HUES64 (cell line): Measurements from ENCODE around the gene ANTXR1.
A peak's percentile ranks its signal among the peaks of the same experiment; 100 is the strongest.

Source experiments
- H3K27ac ChIP-seq: 2 replicates; pipeline ENCODE4 v1.7.0; 2013; ENCODE audit warnings: low read depth, low read length, inconsistent platforms
- H3K27me3 ChIP-seq: 2 replicates; pipeline ENCODE4 v1.6.1; 2013; ENCODE audit warnings: mild to moderate bottlenecking, low read length; ENCODE audit not compliant: insufficient read depth
- H3K36me3 ChIP-seq: 2 replicates; pipeline ENCODE4 v1.6.1; 2013; ENCODE audit warnings: mild to moderate bottlenecking, low read length; ENCODE audit not compliant: insufficient read depth
- H3K4me1 ChIP-seq: 2 replicates; pipeline ENCODE4 v1.6.1; 2013; ENCODE audit warnings: mild to moderate bottlenecking, low read length, moderate library complexity; ENCODE audit not compliant: insufficient read depth
- H3K4me3 ChIP-seq: 2 replicates; pipeline ENCODE4 v1.5.1; 2013; ENCODE audit warnings: mild to moderate bottlenecking, low read length, moderate library complexity
- H3K9ac ChIP-seq: 2 replicates; pipeline ENCODE4 v1.6.1; 2013; ENCODE audit warnings: mild to moderate bottlenecking, low read depth, low read length
- H3K9me3 ChIP-seq: 2 replicates; pipeline ENCODE4 v1.6.1; 2013; ENCODE audit warnings: low read depth, low read length; ENCODE audit not compliant: insufficient read depth
- WGBS: fragments of 150-250, 120-280 bp; methylation state at CpG from one replicate; pipeline ENCODE4 v1.1.7; 2013; ENCODE audit warnings: missing lambda C conversion rate; 5-methylcytosine and 5-hydroxymethylcytosine counted together

ANTXR1 gene

GRCh38 chr2:69204654-69205053 lies 191.7 kb downstream of the ANTXR1 start:
- Histone ChIP-seq H3K27me3 (no peaks in the 10 kb centered on the region), H3K4me1 (peaks cover 11% of the 10 kb centered on the region), H3K36me3 (0 out of 2 replicates have a peak, but pooled peaks cover 3% of the 10 kb centered on the region), H3K9ac (no peak overlapping the region), H3K27ac (no peak overlapping the region), H3K4me3 (no peak overlapping the region), H3K9me3 (peaks cover 11% of the 10 kb centered on the region)
- 95% methylated on average over 3 of the region's 3 CpGs for WGBS

- H3K4me3 ChIP-seq, result no peak overlapping the region
- no peaks in the 10 kb centered on the region for H3K27me3 ChIP-seq
- peaks cover 11% of the 10 kb centered on the region for H3K9me3 ChIP-seq
- no peak overlapping the region for H3K9ac ChIP-seq
- H3K36me3 ChIP-seq, result 0 out of 2 replicates have a peak, but pooled peaks cover 3% of the 10 kb centered on the region
- H3K4me1 ChIP-seq, result peaks cover 15% of the 10 kb centered on the region
- WGBS, result 94% methylated on average over 2 of the region's 2 CpGs
- H3K27ac ChIP-seq, result no peak overlapping the region
Observed at GRCh38 chr2:69205076-69205475, 192.1 kb downstream of the ANTXR1 start.

- Histone ChIP-seq H3K9ac (no peak overlapping the region), H3K27me3 (no peaks in the 10 kb centered on the region), H3K4me1 (peaks cover 19% of the 10 kb centered on the region), H3K9me3 (peaks cover 11% of the 10 kb centered on the region), H3K4me3 (no peak overlapping the region), H3K36me3 (0 out of 2 replicates have a peak, but pooled peaks cover 3% of the 10 kb centered on the region), H3K27ac (no peak overlapping the region)
- 91% methylated on average over 2 of the region's 2 CpGs for WGBS
Observed at GRCh38 chr2:69205491-69205890, 192.5 kb downstream of the ANTXR1 start.

- Histone ChIP-seq H3K36me3 (0 out of 2 replicates have a peak, but pooled peaks cover 3% of the 10 kb centered on the region), H3K9me3 (peaks cover 11% of the 10 kb centered on the region), H3K4me1 (peaks cover 22% of the 10 kb centered on the region), H3K27ac (no peak overlapping the region), H3K4me3 (no peak overlapping the region), H3K9ac (no peak overlapping the region), H3K27me3 (no peaks in the 10 kb centered on the region)
- 40% methylated on average over 1 of the region's 1 CpG for WGBS
Observed at GRCh38 chr2:69208023-69208595, 195.1 kb downstream of the ANTXR1 start.

GRCh38 chr2:69209482-69209881 lies 196.5 kb downstream of the ANTXR1 start:
- Histone ChIP-seq H3K9me3 (peaks cover 11% of the 10 kb centered on the region), H3K36me3 (0 out of 2 replicates have a peak, but pooled peaks cover 3% of the 10 kb centered on the region), H3K4me3 (no peak overlapping the region), H3K9ac (no peak overlapping the region), H3K27me3 (no peaks in the 10 kb centered on the region), H3K4me1 (peaks cover 22% of the 10 kb centered on the region), H3K27ac (peak overlapping the region; percentile 56; the same call in 1 of the 2 replicates)
- 7% methylated on average over 3 of the region's 3 CpGs for WGBS

- H3K27me3 ChIP-seq, result no peaks in the 10 kb centered on the region
- 89% methylated on average over 6 of the region's 6 CpGs for WGBS
- no peak overlapping the region for H3K9ac ChIP-seq
- no peak overlapping the region for H3K27ac ChIP-seq
- H3K4me3 ChIP-seq, result no peak overlapping the region
- peaks cover 11% of the 10 kb centered on the region for H3K9me3 ChIP-seq
- peaks cover 22% of the 10 kb centered on the region for H3K4me1 ChIP-seq
- 0 out of 2 replicates have a peak, but pooled peaks cover 3% of the 10 kb centered on the region for H3K36me3 ChIP-seq
Observed at GRCh38 chr2:69210385-69210784, 197.4 kb downstream of the ANTXR1 start.

GRCh38 chr2:69211048-69211447 lies 198.1 kb downstream of the ANTXR1 start:
- Histone ChIP-seq H3K9me3 (peaks cover 11% of the 10 kb centered on the region), H3K36me3 (0 out of 2 replicates have a peak, but pooled peaks cover 3% of the 10 kb centered on the region), H3K27ac (no peak overlapping the region), H3K4me3 (no peak overlapping the region), H3K4me1 (peaks cover 22% of the 10 kb centered on the region), H3K9ac (no peak overlapping the region), H3K27me3 (no peaks in the 10 kb centered on the region)
- WGBS, result 85% methylated on average over 3 of the region's 3 CpGs

GRCh38 chr2:69211686-69212085 lies 198.7 kb downstream of the ANTXR1 start:
- WGBS, result 85% methylated on average over 5 of the region's 5 CpGs
- no peak overlapping the region for H3K4me3 ChIP-seq
- peaks cover 22% of the 10 kb centered on the region for H3K4me1 ChIP-seq
- H3K27me3 ChIP-seq, result no peaks in the 10 kb centered on the region
- H3K36me3 ChIP-seq, result 0 out of 2 replicates have a peak, but pooled peaks cover 3% of the 10 kb centered on the region
- H3K9ac ChIP-seq, result no peak overlapping the region
- no peak overlapping the region for H3K27ac ChIP-seq
- peaks cover 11% of the 10 kb centered on the region for H3K9me3 ChIP-seq

GRCh38 chr2:69212238-69213028 lies 199.5 kb downstream of the ANTXR1 start:
- Histone ChIP-seq H3K9ac (no peak overlapping the region), H3K4me1 (peaks cover 22% of the 10 kb centered on the region), H3K9me3 (peaks cover 6% of the 10 kb centered on the region), H3K27ac (no peak overlapping the region), H3K4me3 (no peak overlapping the region), H3K27me3 (no peaks in the 10 kb centered on the region), H3K36me3 (0 out of 2 replicates have a peak, but pooled peaks cover 3% of the 10 kb centered on the region)
- WGBS, result 87% methylated on average over 3 of the region's 4 CpGs

- Histone ChIP-seq H3K27ac (no peak overlapping the region), H3K36me3 (no peaks in the 10 kb centered on the region), H3K4me1 (peaks cover 22% of the 10 kb centered on the region), H3K9me3 (no peaks in the 10 kb centered on the region), H3K4me3 (no peak overlapping the region), H3K9ac (no peak overlapping the region), H3K27me3 (no peaks in the 10 kb centered on the region)
- 89% methylated on average over 4 of the region's 4 CpGs for WGBS
Observed at GRCh38 chr2:69213201-69213600, 200.2 kb downstream of the ANTXR1 start.

GRCh38 chr2:69213782-69214181 lies 200.8 kb downstream of the ANTXR1 start:
- H3K36me3 ChIP-seq, result no peaks in the 10 kb centered on the region
- H3K4me3 ChIP-seq, result no peak overlapping the region
- no peaks in the 10 kb centered on the region for H3K9me3 ChIP-seq
- H3K27ac ChIP-seq, result no peak overlapping the region
- peaks cover 20% of the 10 kb centered on the region for H3K4me1 ChIP-seq
- H3K9ac ChIP-seq, result no peak overlapping the region
- H3K27me3 ChIP-seq, result no peaks in the 10 kb centered on the region
- 91% methylated on average over 4 of the region's 4 CpGs for WGBS
